Neuronal stem cell (in vitro differentiated cells): Measurements from ENCODE around the gene RGS18.

ENCODE experiments used
- DNase-seq: peaks from one replicate; pipeline ENCODE4 v3.0.0-alpha.2; 2013; ENCODE audit warnings: low spot score
- H2AFZ ChIP-seq: one replicate; pipeline ENCODE4 v1.6.1; 2013; ENCODE audit warnings: mild to moderate bottlenecking, low read length, inconsistent platforms
- H2AK5ac ChIP-seq: 2 replicates; pipeline ENCODE4 v1.6.1; 2013; ENCODE audit warnings: low read depth, mild to moderate bottlenecking, inconsistent platforms, low read length, moderate library complexity, mixed read lengths
- H2BK120ac ChIP-seq: 2 replicates; pipeline ENCODE4 v1.6.1; 2013; ENCODE audit warnings: low read depth, mild to moderate bottlenecking, inconsistent platforms, low read length, moderate library complexity, mixed read lengths
- H2BK12ac ChIP-seq: one replicate; pipeline ENCODE4 v1.6.1; 2013; ENCODE audit warnings: low read length, inconsistent platforms
- H2BK15ac ChIP-seq: 2 replicates; pipeline ENCODE4 v1.6.1; 2013; ENCODE audit warnings: mild to moderate bottlenecking, low read length, inconsistent platforms, mixed read lengths
- H2BK5ac ChIP-seq: one replicate; pipeline ENCODE4 v1.6.1; 2013; ENCODE audit warnings: inconsistent platforms, mild to moderate bottlenecking, low read length, moderate library complexity
- H3K14ac ChIP-seq: one replicate; pipeline ENCODE4 v1.6.1; 2013; ENCODE audit warnings: low read length, inconsistent platforms
- H3K18ac ChIP-seq: 2 replicates; pipeline ENCODE4 v1.6.1; 2013; ENCODE audit warnings: low read length, inconsistent platforms
- H3K23ac ChIP-seq: 2 replicates; pipeline ENCODE4 v1.6.1; 2013; ENCODE audit warnings: low read depth, mild to moderate bottlenecking, mixed read lengths, low read length, inconsistent platforms; ENCODE audit not compliant: poor library complexity
- H3K27ac ChIP-seq: replicated peaks from 3 replicates; pipeline ENCODE4 v1.5.1; 2013; ENCODE audit warnings: low read length, inconsistent platforms
- H3K27me3 ChIP-seq, 3 experiments: 2 replicates each; pipeline ENCODE4 v1.6.1; 2013; ENCODE audit warnings: low read length in 3 of 3, mild to moderate bottlenecking in 2 of 3, inconsistent platforms in 1 of 3, low read depth in 1 of 3, mixed read lengths in 1 of 3, moderate library complexity in 1 of 3; ENCODE audit not compliant: control insufficient read depth in 3 of 3, insufficient read depth in 3 of 3
- H3K36me3 ChIP-seq, 2 donors: replicated peaks in 1 of 2; 2 replicates each; pipeline ENCODE4 v1.6.1; 2013; ENCODE audit warnings: low read length in 2 of 2; ENCODE audit not compliant: control insufficient read depth in 2 of 2, insufficient read depth in 2 of 2
- H3K4ac ChIP-seq: 2 replicates; pipeline ENCODE4 v1.6.1; 2013; ENCODE audit warnings: inconsistent platforms, mild to moderate bottlenecking, low read length, moderate library complexity
- H3K4me1 ChIP-seq, 2 donors: 1 replicate in 1 of 2; 2 replicates in 1 of 2; pipeline ENCODE4 v1.6.1; 2013; ENCODE audit warnings: low read length in 2 of 2, low read depth in 1 of 2; ENCODE audit not compliant: control insufficient read depth in 2 of 2, insufficient read depth in 1 of 2
- H3K4me2 ChIP-seq: one replicate; pipeline ENCODE4 v1.6.1; 2013; ENCODE audit warnings: mild to moderate bottlenecking, low read length, inconsistent platforms; ENCODE audit not compliant: insufficient read depth, poor library complexity, severe bottlenecking
- H3K4me3 ChIP-seq, 2 donors: 2 replicates each; pipeline ENCODE4 v1.5.1; 2013; ENCODE audit warnings: low read length in 2 of 2, mild to moderate bottlenecking in 2 of 2, inconsistent platforms in 1 of 2, moderate library complexity in 1 of 2
- H3K79me1 ChIP-seq: one replicate; pipeline ENCODE4 v1.6.1; 2013; ENCODE audit warnings: low read depth, mild to moderate bottlenecking, inconsistent platforms, low read length, moderate library complexity
- H3K9ac ChIP-seq: one replicate; pipeline ENCODE4 v1.6.1; 2013; ENCODE audit warnings: mild to moderate bottlenecking, low read depth, low read length, inconsistent platforms; ENCODE audit not compliant: poor library complexity
- H3K9me3 ChIP-seq, 2 donors: replicated peaks in 1 of 2; 2 replicates each; pipeline versions ENCODE3 to v1.6.1; 2013; ENCODE audit warnings: low read length in 2 of 2, mild to moderate bottlenecking in 2 of 2, inconsistent platforms in 1 of 2, low read depth in 1 of 2, mixed read lengths in 1 of 2, moderate library complexity in 1 of 2; ENCODE audit not compliant: control insufficient read depth in 2 of 2, insufficient read depth in 1 of 2
- H4K8ac ChIP-seq: one replicate; pipeline ENCODE4 v1.6.1; 2013; ENCODE audit warnings: low read depth, mild to moderate bottlenecking, inconsistent platforms, low read length, moderate library complexity
- H4K91ac ChIP-seq: one replicate; pipeline ENCODE4 v1.6.1; 2013; ENCODE audit warnings: low read length, low read depth, mild to moderate bottlenecking, inconsistent platforms; ENCODE audit not compliant: poor library complexity
- WGBS, 2 donors: extraction: QIAGEN DNeasy Blood & Tissue Kit; methylation state at CpG; one replicate each; pipeline ENCODE4 v1.1.7; 2013; ENCODE audit warnings: missing lambda C conversion rate in 2 of 2, mixed read lengths in 1 of 2; ENCODE audit not compliant: insufficient read length in 2 of 2, insufficient replicate concordance in 1 of 2; ENCODE audit errors: extremely low coverage in 2 of 2; 5-methylcytosine and 5-hydroxymethylcytosine counted together

Gene RGS18

GRCh38 chr1:192232817-192233417 lies 74.7 kb downstream of the RGS18 start:
- Histone ChIP-seq H3K27me3 (no peaks in the 10 kb centered on the region), H2BK120ac (no peak overlapping the region), H3K9ac (no peak overlapping the region), H3K4me1 (no peaks in the 10 kb centered on the region), H3K79me1 (no peaks in the 10 kb centered on the region), H3K18ac (no peak overlapping the region), H2BK5ac (no peak overlapping the region), H4K91ac (no peak overlapping the region), H3K14ac (no peak overlapping the region), H3K4me3 (no peak overlapping the region), H3K27ac (no peak overlapping the region), H4K8ac (no peak overlapping the region), H3K23ac (no peak overlapping the region), H3K9me3 (no peaks in the 10 kb centered on the region), H3K4ac (no peak overlapping the region), H2BK15ac (no peak overlapping the region), H2AFZ (no peak overlapping the region), H3K4me2 (no peak overlapping the region), H3K36me3 (no peaks in the 10 kb centered on the region), H2AK5ac (no peak overlapping the region), H2BK12ac (no peak overlapping the region)
- no CpG with 5 or more reads among the region's 7 CpGs for WGBS, 2 donors
- DNase-seq, result no peak

DNA sequence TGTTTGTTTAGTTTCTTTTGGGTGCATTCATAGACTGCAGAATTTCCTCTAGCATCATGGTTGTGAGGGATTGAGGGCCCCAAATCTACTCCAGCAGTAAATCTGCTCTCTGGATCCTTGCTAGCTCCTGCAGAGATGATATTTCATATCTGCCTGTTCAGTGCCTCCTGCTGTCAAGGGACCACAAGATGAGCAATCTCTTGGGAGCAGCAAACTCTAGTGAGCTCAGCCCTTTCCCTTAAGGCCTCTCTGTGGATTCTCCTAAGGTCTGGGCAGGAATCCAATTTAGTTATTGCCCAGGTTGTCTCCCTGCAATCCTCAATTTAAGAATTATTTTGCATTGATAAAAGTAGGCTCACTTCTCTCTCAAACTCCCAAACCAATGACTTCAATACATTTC lies 76.9 kb downstream of the RGS18 start:
- no peak overlapping the region for H2BK12ac ChIP-seq
- no peak overlapping the region for H2BK5ac ChIP-seq
- no peak overlapping the region for H2AK5ac ChIP-seq
- no peak overlapping the region for H3K4me3 ChIP-seq
- no peak overlapping the region for H3K14ac ChIP-seq
- no peak overlapping the region for H2BK120ac ChIP-seq
- H3K23ac ChIP-seq, result no peak overlapping the region
- H3K9me3 ChIP-seq, result no peaks in the 10 kb centered on the region
- no peak overlapping the region for H4K8ac ChIP-seq
- no peak overlapping the region for H2AFZ ChIP-seq
- H4K91ac ChIP-seq, result no peak overlapping the region
- no peak overlapping the region for H3K4me2 ChIP-seq
- H2BK15ac ChIP-seq, result no peak overlapping the region
- no peak overlapping the region for H3K18ac ChIP-seq
- no peak overlapping the region for H3K4ac ChIP-seq
- H3K4me1 ChIP-seq, result no peaks in the 10 kb centered on the region
- no peak overlapping the region for H3K9ac ChIP-seq
- H3K27ac ChIP-seq, result no peak overlapping the region
- DNase-seq, result no peak
- no peaks in the 10 kb centered on the region for H3K27me3 ChIP-seq
- no peaks in the 10 kb centered on the region for H3K79me1 ChIP-seq
- H3K36me3 ChIP-seq, result no peaks in the 10 kb centered on the region
